ENCODE results near the gene MED9.

- TF ChIP-seq CTCF (conservative IDR thresholded peaks at IDR 0.05; ENCODE audit: low read depth, low read length) (no peak), EZH2 (IDR thresholded peaks at IDR 0.05; ENCODE audit: low read length, unreplicated experiment) (no peak), EZH2phosphoT487 (IDR thresholded peaks at IDR 0.05; ENCODE audit: borderline replicate concordance, low read length) (no peak)
Observed at GRCh38 chr17:17510456-17511292, 33.9 kb downstream of the MED9 start.

All from PC-3 (cell line).